GM19023 (cell line): ENCODE results near the gene ARHGAP25.

Source experiments
- ATAC-seq: cut with Tn5 transposase; IDR thresholded peaks from one replicate; pipeline ENCODE4 v1.9.1; 2021; ENCODE audit warnings: mild to moderate bottlenecking, moderate library complexity; ENCODE audit not compliant: unreplicated experiment

ARHGAP25 gene

GRCh38 chr2:68857202-68857845 lies 122.7 kb downstream of the ARHGAP25 start:
- ATAC-seq, result no peak

- no peak for ATAC-seq
Measured at GRCh38 chr2:68857855-68858456, 123.3 kb downstream of the ARHGAP25 start.

GRCh38 chr2:68860111-68860510 lies 125.5 kb downstream of the ARHGAP25 start:
- ATAC-seq, result no peak

GRCh38 chr2:68861330-68861729 lies 126.7 kb downstream of the ARHGAP25 start:
- no peak for ATAC-seq

- no peak for ATAC-seq
Measured at GRCh38 chr2:68862889-68863288, 128.3 kb downstream of the ARHGAP25 start.

- ATAC-seq, result no peak
Measured at GRCh38 chr2:68863996-68864395, 129.4 kb downstream of the ARHGAP25 start.

GRCh38 chr2:68865108-68865507 lies 130.5 kb downstream of the ARHGAP25 start:
- ATAC-seq, result no peak

- no peak for ATAC-seq
Measured at GRCh38 chr2:68870215-68870614, 135.6 kb downstream of the ARHGAP25 start.

- no peak for ATAC-seq
Measured at GRCh38 chr2:68871159-68871764, 136.7 kb downstream of the ARHGAP25 start, which contains the start of gene BMP10. Gene BMP10, minus strand, starts transcription at chr2:68871397. Its CDS starts 39 bp downstream, at chr2:68871358.
